Stomach (tissue), 9 donors: ENCODE data around the gene ZBP1. TPM values are rescaled to one million over a fixed set of nuclear protein-coding genes. Genes with fewer than 3 reads are reported as not detected.

Experiments used
- DNase-seq, 2 donors: peaks; one replicate each; pipeline versions ENCODE4 v3.0.0 to v3.0.0-alpha.2; 2013 to 2019
- H3K27ac ChIP-seq, 5 donors: fragments of 200-600 bp in 4 of 5; sonication (generic) in 4 of 5; one replicate each; pipeline ENCODE4 v1.5.1; 2013 to 2019; ENCODE audit warnings: mild to moderate bottlenecking in 1 of 5, moderate library complexity in 1 of 5
- H3K27me3 ChIP-seq, 3 donors: fragments of 200-600 bp; sonication (generic); one replicate each; pipeline ENCODE4 v1.5.1; 2017 to 2019; ENCODE audit warnings: mixed run types in 1 of 3
- H3K36me3 ChIP-seq, 4 donors: fragments of 200-600 bp; sonication (generic); 1 replicate in 3 of 4; 2 replicates in 1 of 4; pipeline ENCODE4 v1.5.1; 2016 to 2019
- H3K4me1 ChIP-seq, 4 donors: fragments of 200-600 bp; sonication (generic); one replicate each; pipeline ENCODE4 v1.5.1; 2016 to 2019
- H3K4me3 ChIP-seq, 4 donors: fragments of 200-600 bp; sonication (generic) in 3 of 4; one replicate each; pipeline ENCODE4 v1.5.1; 2016 to 2019; ENCODE audit warnings: mild to moderate bottlenecking in 1 of 4
- H3K9me3 ChIP-seq, 4 donors: fragments of 200-600 bp; sonication (generic); one replicate each; pipeline ENCODE4 v1.5.1; 2016 to 2019
- CTCF ChIP-seq, 7 experiments: fragments of 450-650 bp in 4 of 7; fragments of 200-600 bp in 3 of 7; sonication (generic) in 3 of 7; IDR thresholded peaks; one replicate each; pipeline ENCODE4 v1.5.1; 2016 to 2019; ENCODE audit warnings: antibody characterized with exemption in 7 of 7, control low read depth in 2 of 7, mild to moderate bottlenecking in 1 of 7
- EP300 ChIP-seq: sonication (generic); formaldehyde crosslinking; IDR thresholded peaks from one replicate; pipeline ENCODE4 v1.6.1; 2017; ENCODE audit warnings: antibody characterized with exemption
- POLR2A ChIP-seq, 4 donors: fragments of 450-650 bp; IDR thresholded peaks; one replicate each; pipeline ENCODE4 v1.6.1; 2016; ENCODE audit warnings: antibody characterized with exemption in 4 of 4, control low read depth in 2 of 4, mild to moderate bottlenecking in 1 of 4, moderate library complexity in 1 of 4
- POLR2AphosphoS5 ChIP-seq, 3 donors: sonication (generic); formaldehyde crosslinking; IDR thresholded peaks; one replicate each; pipeline ENCODE4 v1.6.1; 2016; ENCODE audit warnings: antibody characterized with exemption in 3 of 3
- WGBS, 5 donors: extraction: QIAGEN DNeasy Blood & Tissue Kit in 3 of 5; methylation state at CpG; one replicate each; pipeline versions ENCODE4 v1.1.5 to v1.1.7; 2013 to 2018; 5-methylcytosine and 5-hydroxymethylcytosine counted together
- intact Hi-C: fragments of 100-400 bp; cut with DNase I; formaldehyde crosslinking; loops from one replicate; pipeline ENCODE4 v1.15.1; 2023; ENCODE audit warnings: low total_unique reads
- polyA plus RNA-seq, 3 donors: library from polyadenylated mRNA; stranded (reverse); fragments of 200-250 nt; gene quantifications; one replicate each; pipeline ENCODE4 v1.2.3, GENCODE V29; 2013
- total RNA-seq, 5 donors: library from RNA; depleted of rRNA; stranded (reverse); fragments of >200 nt; gene quantifications; one replicate each; pipeline versions ENCODE4 v1.1.0 to v1.2.3, GENCODE V29; 2014 to 2016
- donor health status: healthy with polysubstance abuse.
- donor health status: Bipolar disorder and iron deficiency.
- donor health status: healthy.

The ZBP1 gene
- total and polyA plus RNA-seq, 8 donors = 0.37 to 0.60 TPM; not detected in 6

DNA sequence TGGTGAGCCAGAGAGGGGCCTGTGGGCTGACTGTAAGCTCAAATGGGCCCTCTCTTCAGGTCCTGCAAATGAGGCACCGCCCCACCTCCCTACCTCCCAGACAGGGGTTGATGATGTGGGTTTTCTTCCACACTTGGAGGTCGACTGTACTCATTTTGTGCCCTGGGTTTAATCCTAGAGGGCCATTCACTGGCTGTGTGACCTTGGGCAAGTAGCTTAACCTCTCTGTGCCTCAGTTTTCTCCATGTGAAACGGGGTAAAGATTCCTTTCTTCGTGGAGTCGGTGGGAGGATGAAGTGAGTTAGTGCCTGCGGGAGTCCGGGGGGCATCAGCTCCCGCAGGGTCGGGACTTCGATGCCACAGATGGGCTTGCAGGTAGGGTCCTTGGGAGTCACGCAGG, 23.9 kb downstream of the ZBP1 start:
- Histone ChIP-seq H3K27me3 (peaks cover 0 to 33% (median 4%) of the 10 kb centered on the region in 3 donors), H3K4me3 (no peak overlapping the region), H3K27ac (no peak overlapping the region), H3K36me3 (no peaks in the 10 kb centered on the region), H3K4me1 (peaks cover 0 to 18% (median 11%) of the 10 kb centered on the region in 4 donors), H3K9me3 (no peaks in the 10 kb centered on the region)
- intact Hi-C loops = loop anchor here (2.0 to 10.0 kb wide), 2 partner anchors 80 to 212 kb away; no protein-coding TSS in a partner anchor
- DNase-seq = no peak
- TF ChIP-seq POLR2AphosphoS5 (IDR thresholded peaks at IDR 0.05) = no peak
- no peak for TF ChIP-seq POLR2A (IDR thresholded peaks at IDR 0.05)
- no peak for TF ChIP-seq EP300
- TF ChIP-seq CTCF (IDR thresholded peaks at IDR 0.05) = no peak
- 62 to 73% (median 70%) methylated on average over 8 to 11 of the region's 11 CpGs for WGBS, 5 donors

DNA sequence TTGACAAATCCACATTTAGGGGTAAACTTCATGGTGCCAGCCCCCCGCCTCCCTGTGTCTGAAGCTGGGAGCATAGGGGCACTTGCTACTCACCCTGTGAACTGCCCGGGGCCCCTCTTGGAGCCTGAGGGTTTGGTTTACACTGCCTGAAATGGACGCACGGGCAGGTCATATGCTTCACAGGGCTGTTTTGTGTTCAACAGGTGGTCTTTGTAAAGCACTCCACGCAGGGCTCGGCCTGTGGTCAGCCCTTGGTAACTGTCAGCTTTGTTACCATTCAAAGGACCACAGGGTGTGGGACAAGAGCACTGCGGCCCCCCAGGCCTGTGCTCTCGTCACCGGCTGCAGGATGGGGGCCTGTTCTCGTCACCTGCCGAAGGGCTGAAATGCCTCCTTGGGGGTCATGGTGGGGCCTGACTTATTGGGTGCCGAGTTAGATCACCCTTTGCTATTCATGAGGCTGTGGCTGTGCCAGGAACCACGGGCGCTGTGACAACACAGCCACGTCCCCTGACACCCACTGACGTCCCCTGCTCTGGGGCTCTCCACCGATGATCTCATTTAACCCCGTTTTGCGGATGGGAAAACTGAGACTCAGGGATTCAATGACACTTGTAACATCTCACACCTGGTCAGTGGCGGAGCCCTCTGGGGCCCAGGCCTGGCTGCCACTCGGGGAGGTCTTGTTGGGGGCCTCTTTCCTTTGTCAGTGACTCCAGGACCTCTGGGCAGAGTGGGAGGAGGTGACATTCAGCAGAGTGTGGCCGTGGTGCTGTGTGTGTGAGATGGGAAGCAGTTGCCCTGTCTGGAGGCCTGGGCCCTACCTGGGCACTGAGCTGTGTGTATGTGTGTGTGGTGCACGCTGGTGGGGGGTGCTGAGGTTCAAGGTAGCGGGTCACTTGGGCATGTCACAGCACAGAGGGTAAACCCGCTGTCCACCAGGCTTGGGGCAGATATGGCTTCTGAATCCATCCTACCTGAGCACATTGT, 24.9 kb downstream of the ZBP1 start:
- H3K9me3 ChIP-seq = no peaks in the 10 kb centered on the region
- no peak overlapping the region for H3K27ac ChIP-seq
- H3K4me3 ChIP-seq = no peak overlapping the region
- peaks cover 0 to 18% (median 11%) of the 10 kb centered on the region in 4 donors for H3K4me1 ChIP-seq
- DNase-seq = no peak
- H3K27me3 ChIP-seq = peaks cover 0 to 24% (median 4%) of the 10 kb centered on the region in 3 donors
- WGBS, 5 donors = 78 to 84% (median 81%) methylated on average over 11 to 25 of the region's 25 CpGs
- no peaks in the 10 kb centered on the region for H3K36me3 ChIP-seq
- TF ChIP-seq POLR2AphosphoS5 (IDR thresholded peaks at IDR 0.05) (no peak), EP300 (no peak), CTCF (IDR thresholded peaks at IDR 0.05) (no peak), POLR2A (IDR thresholded peaks at IDR 0.05) (no peak)
- intact Hi-C loops = loop anchor here (2.0 to 10.0 kb wide), 2 partner anchors 79 to 211 kb away; no protein-coding TSS in a partner anchor

- intact Hi-C loops = loop anchor here (10.0 kb wide), 1 partner anchor 210 kb away; no protein-coding TSS in a partner anchor
- 27 to 35% (median 34%) methylated on average over 25 to 27 of the region's 27 CpGs for WGBS, 5 donors
- Histone ChIP-seq H3K27me3 (peaks cover 0 to 20% (median 4%) of the 10 kb centered on the region in 3 donors), H3K27ac (no peak overlapping the region), H3K9me3 (no peaks in the 10 kb centered on the region), H3K4me3 (no peak overlapping the region), H3K36me3 (no peaks in the 10 kb centered on the region), H3K4me1 (peaks cover 0 to 18% (median 11%) of the 10 kb centered on the region in 4 donors)
- DNase-seq = peak; percentile 62 to 75
- peak in 5 of 7 experiments; percentile 71 to 94 (median 85) for TF ChIP-seq CTCF (IDR thresholded peaks at IDR 0.05)
- TF ChIP-seq EP300 = no peak
Observed at GRCh38 chr20:57594092-57594951, 25.9 kb downstream of the ZBP1 start.
